GM18498 (cell line): ENCODE measurements around the gene PTPRE.
"Not testable (repeated sequence)": the region's sequence is repeated elsewhere in the genome, so short reads cannot be mapped to it uniquely, and the experiment has no call there.

ENCODE experiments used
- ATAC-seq: cut with Tn5 transposase; IDR thresholded peaks from one replicate; pipeline ENCODE4 v1.9.1; 2021; ENCODE audit warnings: mild to moderate bottlenecking, moderate library complexity; ENCODE audit not compliant: unreplicated experiment

PTPRE gene

GRCh38 chr10:127976701-127977356 lies 69.9 kb downstream of the PTPRE start:
- no peak for ATAC-seq

DNA sequence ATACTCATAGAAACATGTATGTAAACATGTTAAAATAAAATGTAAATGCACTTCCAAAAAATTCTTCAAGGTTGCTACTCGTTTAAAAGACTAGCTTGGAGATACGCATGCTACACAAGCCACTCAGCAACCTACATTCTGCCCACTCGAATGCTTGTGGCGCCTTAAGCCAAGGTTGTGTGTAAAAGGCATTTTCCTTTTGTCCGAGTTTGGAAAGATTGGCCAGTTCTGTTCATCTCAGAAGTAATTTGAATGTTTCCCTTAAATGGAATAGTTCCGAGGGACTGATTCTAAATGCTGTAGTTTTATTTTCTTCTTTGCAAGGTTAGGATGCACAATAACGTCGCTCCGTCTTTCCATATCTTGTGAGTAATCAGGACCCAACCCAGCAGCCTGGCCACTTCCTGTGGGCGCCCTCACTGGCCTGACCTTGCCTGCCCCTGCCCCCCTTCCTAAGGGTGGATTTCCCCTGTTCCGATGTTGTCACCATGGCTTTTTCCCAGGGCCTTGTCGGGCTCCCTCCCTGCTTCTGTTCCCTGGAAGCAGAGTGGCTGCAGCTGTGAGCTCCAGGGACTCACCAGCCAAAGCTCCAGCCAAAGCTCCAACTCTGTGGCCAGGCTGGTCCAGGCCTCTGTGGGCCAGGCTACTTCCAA lies 70.6 kb downstream of the PTPRE start:
- no peak for ATAC-seq

DNA sequence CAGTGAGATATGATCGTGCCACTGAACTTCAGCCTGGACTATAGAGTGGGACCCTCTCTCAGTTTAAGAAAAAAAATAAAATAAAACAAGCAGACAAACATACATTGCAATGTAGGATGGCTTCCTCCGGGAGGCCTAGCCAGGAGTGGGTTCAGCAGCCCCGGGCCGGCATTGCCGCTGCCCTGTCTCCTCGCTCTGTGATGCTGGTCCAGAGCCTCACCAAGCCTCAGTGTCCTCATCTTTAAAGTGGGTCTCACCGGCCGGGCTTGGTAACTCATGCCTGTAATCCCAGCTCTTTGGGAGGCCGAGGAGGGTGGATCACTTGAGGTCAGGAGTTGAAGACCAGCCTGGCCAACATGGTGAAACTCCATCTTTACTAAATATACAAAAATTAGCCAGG lies 71.6 kb downstream of the PTPRE start:
- no peak for ATAC-seq

GRCh38 chr10:127979045-127979444 lies 72.1 kb downstream of the PTPRE start:
- ATAC-seq, result no peak

DNA sequence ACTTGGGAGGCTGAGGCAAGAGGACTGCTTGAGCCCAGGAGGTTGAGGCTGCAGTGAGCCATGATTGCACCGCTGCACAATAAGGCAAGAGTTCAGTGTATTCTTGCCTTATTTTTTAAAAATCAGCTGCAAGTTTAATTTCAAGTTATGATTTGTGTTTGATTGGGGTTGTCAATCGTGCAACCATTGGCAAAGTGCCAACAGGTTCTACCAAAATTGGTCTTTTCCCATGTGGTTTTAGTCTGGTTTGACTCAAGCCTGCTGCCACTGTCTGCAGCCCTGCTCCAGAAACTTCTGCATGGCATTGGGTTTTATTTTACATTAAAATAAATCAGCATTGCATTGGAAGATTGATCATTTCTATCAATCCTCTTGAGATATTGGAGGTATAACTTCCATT lies 72.7 kb downstream of the PTPRE start:
- no peak for ATAC-seq

DNA sequence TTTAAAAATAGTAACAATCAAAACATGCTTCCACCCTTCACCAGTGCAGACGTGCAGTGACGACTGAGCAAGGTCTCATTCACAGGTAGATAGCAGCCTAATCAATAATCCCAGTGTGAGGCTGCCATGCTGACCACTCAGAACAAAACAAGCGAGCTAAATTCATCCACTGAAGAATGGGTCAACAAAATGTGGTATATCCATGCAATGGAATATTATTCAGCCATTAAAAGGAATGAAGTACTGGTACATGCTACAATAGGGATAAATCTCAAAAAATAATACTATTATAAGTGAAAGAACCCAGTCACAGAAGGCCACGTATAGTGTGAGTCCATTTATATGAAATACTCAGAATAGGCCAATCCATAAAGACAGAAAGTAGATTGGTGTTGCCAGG lies 74.0 kb downstream of the PTPRE start:
- ATAC-seq, result no peak

DNA sequence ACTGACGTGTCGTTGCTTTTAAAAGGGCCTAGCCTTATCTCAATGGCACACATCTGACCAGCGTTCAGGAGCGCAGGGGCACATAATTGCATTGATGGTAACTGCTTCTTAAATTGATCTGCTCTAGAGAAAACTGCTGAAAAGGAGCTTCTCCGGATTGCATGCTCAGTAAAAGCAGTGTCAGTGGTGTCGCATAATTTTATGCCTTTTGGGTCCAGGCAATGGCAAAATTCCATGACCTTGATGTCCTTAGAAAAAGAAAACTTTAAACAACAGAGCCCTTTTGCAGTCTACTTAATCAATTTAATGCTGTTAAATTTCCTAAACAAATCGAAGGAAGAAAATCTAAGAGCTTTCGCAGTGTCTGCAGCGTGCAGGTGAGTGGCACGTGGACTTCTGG lies 75.7 kb downstream of the PTPRE start:
- ATAC-seq, result no peak

DNA sequence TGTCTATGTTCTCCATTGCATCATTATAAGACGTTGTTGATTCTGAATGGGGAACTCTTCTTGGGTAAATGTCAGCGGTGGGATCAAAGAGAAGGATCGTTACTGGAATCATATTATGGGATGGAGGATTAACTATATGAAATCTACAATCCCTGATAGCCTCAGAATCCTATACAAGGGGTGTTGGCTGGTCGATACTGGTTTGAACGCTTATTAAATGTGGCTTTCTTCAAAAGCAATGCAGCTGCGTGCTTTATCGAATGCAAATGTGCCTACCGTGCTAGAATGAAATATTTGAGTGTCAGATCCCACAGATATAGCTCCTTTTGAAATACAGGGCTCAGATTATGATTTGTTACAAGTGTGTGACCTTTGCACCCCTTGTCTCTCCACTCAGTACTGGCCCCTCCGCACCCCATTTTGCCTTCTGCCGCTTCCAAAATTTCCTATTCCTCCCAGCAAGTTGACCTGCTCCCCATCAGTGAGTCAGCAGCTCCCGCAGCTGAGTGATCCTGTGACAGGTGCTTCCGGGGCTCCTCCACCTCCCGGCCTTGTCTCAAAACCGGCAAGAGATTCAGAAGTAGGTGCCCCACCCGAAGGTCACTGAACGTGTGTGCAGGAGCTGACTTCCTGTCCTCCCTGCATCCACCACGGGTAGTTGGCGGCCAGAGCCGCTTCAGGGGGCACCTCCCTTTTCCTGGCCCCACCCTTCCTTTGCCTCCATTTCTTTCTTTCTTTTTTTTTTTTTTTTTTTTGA lies 76.6 kb downstream of the PTPRE start:
- no peak for ATAC-seq

DNA sequence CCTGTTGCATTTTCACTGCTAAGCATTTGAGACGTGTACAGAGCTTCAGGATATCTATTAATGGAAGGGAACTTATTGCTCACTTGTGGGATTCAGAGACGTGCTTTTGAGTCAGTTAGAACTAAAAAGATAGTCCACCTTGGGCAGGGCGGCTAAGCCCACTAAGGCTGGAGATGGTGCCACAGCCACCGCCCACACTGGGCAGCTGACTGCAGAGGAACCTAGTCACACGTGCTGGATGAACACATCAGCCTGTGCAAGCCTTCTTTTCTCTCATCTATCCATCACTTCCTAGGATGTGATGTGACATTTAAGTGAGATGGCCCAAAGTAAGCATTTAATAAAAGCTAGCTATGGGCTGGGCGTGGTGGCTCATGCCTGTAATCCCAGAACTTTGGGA lies 78.0 kb downstream of the PTPRE start:
- ATAC-seq, result no peak

DNA sequence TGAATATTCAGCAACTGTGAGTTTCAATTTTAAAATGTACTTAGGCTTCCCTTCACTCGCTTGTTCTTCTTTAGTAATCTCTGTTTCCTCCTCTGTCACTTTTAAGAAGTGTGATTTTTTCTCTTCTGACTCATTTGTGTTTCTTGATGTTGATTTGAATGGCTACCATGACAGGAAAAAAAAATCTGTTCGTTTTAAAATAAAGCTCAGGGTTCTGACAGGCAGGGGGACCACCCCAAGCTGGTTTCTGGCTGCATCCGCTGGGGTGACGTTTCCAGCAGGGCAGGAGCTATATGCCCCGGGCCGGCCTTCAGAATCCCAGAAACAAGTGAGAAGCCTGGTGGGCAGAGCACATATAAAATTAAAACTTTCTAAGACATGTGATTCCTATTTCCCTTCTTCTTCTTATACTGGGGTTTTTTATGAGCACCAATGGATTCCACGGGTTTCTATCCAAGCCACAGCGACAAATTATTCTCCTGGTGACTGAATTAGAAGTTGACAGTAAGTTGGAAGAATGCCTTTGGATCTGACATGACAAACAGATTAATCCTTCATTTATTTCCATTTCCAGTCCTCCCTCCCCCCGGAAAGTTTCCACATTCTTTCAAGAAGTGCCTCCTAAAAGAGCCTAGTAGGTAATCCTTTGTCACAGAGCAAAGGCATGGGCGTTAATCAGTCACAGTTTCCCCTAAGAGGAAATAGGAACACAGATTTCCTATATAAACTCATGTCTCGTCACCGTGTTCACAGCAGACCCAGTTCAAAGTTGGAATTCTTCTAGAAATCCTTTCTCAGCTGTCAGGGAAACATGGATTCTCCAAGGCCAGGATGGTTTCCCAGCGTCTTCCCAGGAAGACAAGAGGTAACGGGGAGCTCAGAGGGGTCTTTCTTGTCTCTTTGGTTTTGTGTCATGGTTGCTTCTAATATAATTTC lies 79.9 kb downstream of the PTPRE start:
- no peak for ATAC-seq

GRCh38 chr10:127987467-127988380 lies 80.8 kb downstream of the PTPRE start:
- no peak for ATAC-seq

- no peak for ATAC-seq
These were observed 82.6 kb downstream of the PTPRE start for GRCh38 chr10:127989481-127990012.

DNA sequence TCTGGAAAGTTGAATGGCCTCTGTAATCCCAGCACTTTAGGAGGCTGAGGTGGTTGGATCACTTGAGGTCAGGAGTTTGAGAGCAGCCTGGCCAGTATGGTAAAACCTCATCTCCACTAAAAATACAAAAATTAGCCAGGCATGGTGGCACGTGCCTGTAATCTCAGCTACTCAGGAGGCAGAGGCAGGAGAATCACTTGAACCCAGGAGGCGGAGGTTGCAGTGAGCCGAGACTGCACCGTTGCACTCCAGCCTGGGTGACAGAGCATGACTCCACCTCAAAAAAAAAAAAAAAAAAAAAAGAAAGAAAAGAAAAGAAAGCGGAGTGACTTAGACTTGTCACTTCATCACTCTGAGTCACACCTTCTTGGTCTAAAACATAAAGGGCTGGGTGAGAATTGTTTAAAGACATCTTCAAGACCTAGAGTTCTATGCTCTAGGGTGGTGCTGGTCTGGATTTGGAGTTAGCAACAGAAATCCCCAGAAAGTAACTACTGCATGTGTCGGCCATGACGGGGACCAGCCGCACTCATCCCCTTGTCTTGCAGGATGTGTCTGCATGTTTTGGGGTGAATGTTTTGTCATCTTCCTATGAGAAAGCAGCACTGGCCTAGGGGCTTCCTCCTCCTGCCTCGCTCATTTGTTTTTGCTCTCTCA lies 83.4 kb downstream of the PTPRE start:
- ATAC-seq, result not testable (repeated sequence)

DNA sequence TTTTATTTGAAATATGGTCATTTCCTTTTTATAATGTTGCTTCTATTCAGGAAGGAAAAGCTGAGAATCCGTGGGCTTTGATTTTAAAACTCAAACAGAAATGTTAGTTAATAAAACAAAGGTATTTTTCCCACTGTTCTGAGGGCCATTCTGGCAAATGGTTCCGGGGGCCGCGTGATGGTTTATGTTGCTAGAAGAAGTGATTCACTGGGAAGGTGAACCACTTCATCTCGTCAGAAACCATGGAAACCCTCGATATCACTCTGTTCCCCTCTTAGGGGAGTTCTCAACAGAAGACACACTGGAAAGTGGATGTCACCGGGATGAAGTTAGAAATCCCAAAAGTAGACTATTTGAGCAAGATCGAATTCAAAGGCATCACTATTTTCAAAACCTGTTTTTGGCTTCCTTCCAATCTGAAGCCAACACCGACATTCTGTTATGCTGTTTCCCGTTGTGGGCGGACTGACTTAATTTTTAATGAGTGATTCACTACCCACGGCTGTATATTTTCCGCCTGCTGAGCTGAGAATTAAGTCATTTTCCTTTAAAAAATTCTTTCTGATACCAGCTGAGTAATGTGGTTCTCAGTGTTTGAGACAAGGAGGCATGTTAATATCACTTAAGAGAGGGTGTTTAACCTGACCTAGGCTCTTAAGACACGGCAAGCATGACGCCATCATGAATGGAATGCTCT lies 84.1 kb downstream of the PTPRE start:
- no peak for ATAC-seq

DNA sequence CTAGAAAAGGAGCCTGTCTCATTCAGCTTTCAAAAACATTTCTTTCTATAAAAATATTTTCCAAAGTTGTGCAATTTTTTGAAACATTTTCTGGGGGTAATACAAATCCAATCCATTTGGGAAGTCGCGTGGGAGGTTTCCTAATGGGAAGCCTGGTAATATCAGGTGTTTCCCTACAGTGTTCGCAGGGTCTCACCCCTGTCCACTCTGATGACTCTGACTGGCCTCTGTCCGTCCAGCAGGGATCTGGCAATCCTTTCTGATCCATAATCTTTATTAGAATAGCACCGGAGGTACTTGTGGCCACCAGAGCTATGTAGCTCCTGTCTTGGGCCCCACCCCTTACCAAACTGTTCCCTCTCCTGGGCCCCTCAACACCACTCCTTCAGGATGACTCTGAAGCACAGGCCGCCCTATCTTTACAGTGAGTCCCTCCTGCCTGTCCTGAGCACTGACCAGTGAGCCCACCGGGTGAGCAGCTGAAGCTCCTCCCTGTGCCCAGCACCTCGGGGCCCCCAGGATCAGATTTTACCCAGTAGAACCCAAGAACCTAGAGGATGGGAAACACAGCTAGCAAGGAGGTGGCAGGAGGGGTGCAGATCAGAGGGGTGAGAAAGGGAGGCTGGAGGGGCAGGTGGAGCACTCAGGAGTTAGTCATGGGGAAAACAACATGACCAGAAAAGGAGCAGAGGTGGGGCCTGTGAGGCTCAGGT lies 84.8 kb downstream of the PTPRE start:
- no peak for ATAC-seq

DNA sequence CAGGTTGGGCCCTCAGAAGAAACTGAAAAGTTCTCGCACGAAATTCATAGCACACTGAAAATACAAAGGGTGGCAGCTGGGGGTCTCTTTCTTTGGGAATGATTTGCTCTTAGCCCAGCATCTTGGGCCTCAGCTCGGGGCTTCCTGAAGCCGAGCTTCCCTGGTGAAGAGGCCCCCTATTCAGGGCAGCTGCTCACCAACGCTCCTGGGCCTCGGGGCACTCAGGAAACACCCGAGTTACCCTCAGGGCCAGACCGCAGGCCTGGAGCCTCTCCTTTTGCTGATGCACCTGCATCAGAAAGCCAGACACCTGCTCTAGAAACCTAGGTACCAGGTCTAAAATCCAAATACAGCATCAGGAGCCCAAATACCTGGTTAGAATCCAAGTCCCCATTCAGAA lies 85.5 kb downstream of the PTPRE start:
- ATAC-seq, result no peak

DNA sequence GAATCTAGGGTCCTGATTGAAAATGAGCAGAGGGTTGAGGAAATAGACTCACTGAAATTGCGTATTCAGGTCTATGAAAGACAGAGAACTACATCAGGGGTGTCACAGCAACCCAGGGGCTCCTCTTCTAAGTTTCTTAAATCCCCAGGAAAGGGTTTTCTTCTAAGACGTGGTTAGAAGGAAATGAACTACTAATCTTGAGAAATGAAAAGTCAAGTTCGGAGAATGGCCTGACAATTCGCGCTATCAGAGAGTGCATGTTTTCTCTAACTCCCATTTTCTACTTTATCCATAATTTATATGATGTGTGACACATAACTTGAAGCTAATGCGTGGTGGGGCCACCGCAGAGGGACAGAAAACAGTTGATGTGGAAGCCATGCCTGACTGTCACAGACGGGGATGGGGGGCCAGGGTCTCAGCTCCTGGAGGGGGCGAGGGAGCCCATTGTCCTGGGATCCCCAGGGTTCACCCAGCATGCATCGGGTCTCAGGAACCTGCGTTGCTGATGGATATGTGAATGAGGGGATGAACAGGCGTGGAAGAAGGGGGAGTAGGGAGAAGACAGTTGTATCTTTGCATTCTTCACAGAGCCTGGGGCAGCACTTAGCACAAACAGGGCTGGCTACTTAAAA lies 86.3 kb downstream of the PTPRE start:
- no peak for ATAC-seq

GRCh38 chr10:127995939-127996338 lies 89.0 kb downstream of the PTPRE start:
- ATAC-seq, result no peak
